Nephron (organoid): ENCODE results near the gene HSP90AB1.
"Not testable (repeated sequence)": the region's sequence is repeated elsewhere in the genome, so short reads cannot be mapped to it uniquely, and the experiment has no call there.

Source experiments
- H3K27ac Mint-ChIP-seq, 3 experiments: 2 replicates each; pipeline ENCODE4 v1.8.0; 2020; ENCODE audit warnings: mixed read lengths in 3 of 3, mild to moderate bottlenecking in 2 of 3, moderate library complexity in 1 of 3
- H3K27me3 Mint-ChIP-seq: 2 replicates; pipeline ENCODE4 v1.8.0; 2021; ENCODE audit warnings: low read depth, mild to moderate bottlenecking, moderate library complexity, mixed read lengths
- H3K36me3 Mint-ChIP-seq: 2 replicates; pipeline ENCODE4 v1.8.0; 2020; ENCODE audit warnings: low read depth, mixed read lengths
- H3K4me1 Mint-ChIP-seq: 2 replicates; pipeline ENCODE4 v1.8.0; 2020; ENCODE audit warnings: mixed read lengths
- H3K4me3 Mint-ChIP-seq, 3 experiments: 2 replicates each; pipeline ENCODE4 v1.8.0; 2020; ENCODE audit warnings: mild to moderate bottlenecking in 3 of 3, mixed read lengths in 3 of 3, moderate library complexity in 2 of 3
- H3K9me3 Mint-ChIP-seq: 2 replicates; pipeline ENCODE4 v1.8.0; 2020; ENCODE audit warnings: mixed read lengths
- CTCF ChIP-seq, 3 experiments: fragments of 200-600 bp; sonication (generic); IDR thresholded peaks; one replicate each; pipeline ENCODE4 v1.5.0; 2021; ENCODE audit warnings: antibody characterized with exemption in 3 of 3; ENCODE audit not compliant: unreplicated experiment in 3 of 3

Gene HSP90AB1

GRCh38 chr6:44228031-44228430 is 18.9 kb upstream of the HSP90AB1 start:
- Mint-ChIP-seq H3K9me3 (no peaks in the 10 kb centered on the region), H3K27me3 (peaks cover 7% of the 10 kb centered on the region), H3K4me1 (peaks cover 63% of the 10 kb centered on the region), H3K4me3 (peak overlapping the region; percentile 11 to 65 (median 58)), H3K27ac (peak overlapping the region; percentile 26 to 67 (median 50)), H3K36me3 (no peaks in the 10 kb centered on the region)
- no peak for TF ChIP-seq CTCF (IDR thresholded peaks at IDR 0.05; ENCODE audit: unreplicated experiment in 3 of 3)

GRCh38 chr6:44228433-44228832 is 18.5 kb upstream of the HSP90AB1 start:
- Mint-ChIP-seq H3K9me3 (no peaks in the 10 kb centered on the region), H3K27ac (peak overlapping the region; percentile 50 to 67 (median 57)), H3K36me3 (no peaks in the 10 kb centered on the region), H3K4me1 (peaks cover 62% of the 10 kb centered on the region), H3K27me3 (peaks cover 7% of the 10 kb centered on the region), H3K4me3 (peak overlapping the region in 1 of 3 experiments; percentile 11)
- no peak for TF ChIP-seq CTCF (IDR thresholded peaks at IDR 0.05; ENCODE audit: unreplicated experiment in 3 of 3)

GRCh38 chr6:44228836-44229235 is 18.1 kb upstream of the HSP90AB1 start:
- Mint-ChIP-seq H3K27me3 (peaks cover 7% of the 10 kb centered on the region), H3K27ac (peak overlapping the region; percentile 48 to 67 (median 57)), H3K9me3 (no peaks in the 10 kb centered on the region), H3K4me1 (peaks cover 66% of the 10 kb centered on the region), H3K36me3 (no peaks in the 10 kb centered on the region), H3K4me3 (peak overlapping the region; percentile 13 to 30 (median 17))
- TF ChIP-seq CTCF (IDR thresholded peaks at IDR 0.05; ENCODE audit: unreplicated experiment in 3 of 3), result no peak

GRCh38 chr6:44229376-44230033 is 17.4 kb upstream of the HSP90AB1 start:
- Mint-ChIP-seq H3K27ac (peak overlapping the region; percentile 48 to 67 (median 57)), H3K36me3 (no peaks in the 10 kb centered on the region)

GRCh38 chr6:44230034-44230675 is 16.7 kb upstream of the HSP90AB1 start:
- no peak for TF ChIP-seq CTCF (IDR thresholded peaks at IDR 0.05; ENCODE audit: unreplicated experiment in 3 of 3)
- Mint-ChIP-seq H3K36me3 (no peaks in the 10 kb centered on the region), H3K27ac (no peak overlapping the region), H3K4me3 (no peak overlapping the region), H3K4me1 (peaks cover 66% of the 10 kb centered on the region), H3K9me3 (no peaks in the 10 kb centered on the region), H3K27me3 (peaks cover 3% of the 10 kb centered on the region)

More at GRCh38 chr6:44229376-44230033, 17.4 kb upstream of the HSP90AB1 start:
- peak overlapping the region in 1 of 3 experiments; percentile 17 for H3K4me3 Mint-ChIP-seq
- H3K4me1 Mint-ChIP-seq, result peaks cover 66% of the 10 kb centered on the region
- no peaks in the 10 kb centered on the region for H3K9me3 Mint-ChIP-seq
- TF ChIP-seq CTCF (IDR thresholded peaks at IDR 0.05; ENCODE audit: unreplicated experiment in 3 of 3), result no peak
- H3K27me3 Mint-ChIP-seq, result peaks cover 6% of the 10 kb centered on the region

GRCh38 chr6:44231426-44231825 is 15.5 kb upstream of the HSP90AB1 start:
- peaks cover 61% of the 10 kb centered on the region for H3K4me1 Mint-ChIP-seq
- H3K27me3 Mint-ChIP-seq, H3K36me3 Mint-ChIP-seq, H3K4me3 Mint-ChIP-seq, H3K9me3 Mint-ChIP-seq: not testable (repeated sequence)
- peak overlapping the region in 1 of 3 experiments; percentile 36 for H3K27ac Mint-ChIP-seq
